Esophagus muscularis mucosa (tissue), 4 donors: Measurements from ENCODE around the gene DPYD. TPM values are rescaled to one million over a fixed set of nuclear protein-coding genes. Genes with fewer than 3 reads are reported as not detected.

Experiments used
- DNase-seq: peaks from one replicate; pipeline ENCODE4 v3.0.0-alpha.2; 2017; ENCODE audit errors: extremely low spot score
- H3K27ac ChIP-seq, 4 donors: fragments of 200-600 bp; sonication (generic); replicated peaks in 1 of 4; 1 replicate in 3 of 4; 2 replicates in 1 of 4; pipeline ENCODE4 v1.5.1; 2016 to 2019; ENCODE audit warnings: mild to moderate bottlenecking in 1 of 4
- H3K27me3 ChIP-seq, 4 donors: fragments of 200-600 bp; sonication (generic); one replicate each; pipeline versions ENCODE4 v1.5.1 to v1.6.0; 2016 to 2019
- H3K36me3 ChIP-seq, 4 donors: fragments of 200-600 bp; sonication (generic); one replicate each; pipeline ENCODE4 v1.5.1; 2016 to 2019
- H3K4me1 ChIP-seq, 4 donors: fragments of 200-600 bp; sonication (generic); one replicate each; pipeline ENCODE4 v1.5.1; 2016 to 2019
- H3K4me3 ChIP-seq, 4 donors: fragments of 200-600 bp; sonication (generic); 1 replicate in 2 of 4; 2 replicates in 2 of 4; pipeline ENCODE4 v1.5.1; 2016 to 2019; ENCODE audit warnings: mild to moderate bottlenecking in 4 of 4, moderate library complexity in 1 of 4
- H3K9me3 ChIP-seq, 4 donors: fragments of 200-600 bp; sonication (generic); 1 replicate in 3 of 4; 2 replicates in 1 of 4; pipeline ENCODE4 v1.5.1; 2016 to 2019
- EP300 ChIP-seq: sonication (generic); formaldehyde crosslinking; IDR thresholded peaks from one replicate; pipeline ENCODE4 v1.6.1; 2017; ENCODE audit warnings: antibody characterized with exemption
- POLR2A ChIP-seq: fragments of 450-650 bp; IDR thresholded peaks from one replicate; pipeline ENCODE4 v1.6.1; 2017; ENCODE audit warnings: antibody characterized with exemption, moderate library complexity, mild to moderate bottlenecking, low read depth
- POLR2AphosphoS5 ChIP-seq, 2 donors: sonication (generic); formaldehyde crosslinking; IDR thresholded peaks; one replicate each; pipeline ENCODE4 v1.6.1; 2017; ENCODE audit warnings: antibody characterized with exemption in 2 of 2
- WGBS: methylation state at CpG from one replicate; pipeline ENCODE4 v1.1.5; 2018; 5-methylcytosine and 5-hydroxymethylcytosine counted together
- intact Hi-C: fragments of 100-400 bp; cut with DNase I; formaldehyde crosslinking; loops from one replicate; pipeline ENCODE4 v1.15.1; 2023
- total RNA-seq, 4 donors: library from RNA; depleted of rRNA; stranded (reverse); fragments of >200 nt; gene quantifications; one replicate each; pipeline versions ENCODE4 v1.1.0 to v1.2.1, GENCODE V29; 2016
- TF ChIP-seq, protein P1 (sequence below), 3 experiments: fragments of 200-600 bp in 2 of 3; fragments of 450-650 bp in 1 of 3; sonication (generic) in 2 of 3; IDR thresholded peaks; one replicate each; pipeline ENCODE4 v1.5.1; 2017 to 2019; ENCODE audit warnings: antibody characterized with exemption in 3 of 3, mild to moderate bottlenecking in 2 of 3, moderate library complexity in 1 of 3

The DPYD gene
- total RNA-seq, 4 donors from 2014 or later = 31.1 to 36.6 (median 31.7) TPM

DNA sequence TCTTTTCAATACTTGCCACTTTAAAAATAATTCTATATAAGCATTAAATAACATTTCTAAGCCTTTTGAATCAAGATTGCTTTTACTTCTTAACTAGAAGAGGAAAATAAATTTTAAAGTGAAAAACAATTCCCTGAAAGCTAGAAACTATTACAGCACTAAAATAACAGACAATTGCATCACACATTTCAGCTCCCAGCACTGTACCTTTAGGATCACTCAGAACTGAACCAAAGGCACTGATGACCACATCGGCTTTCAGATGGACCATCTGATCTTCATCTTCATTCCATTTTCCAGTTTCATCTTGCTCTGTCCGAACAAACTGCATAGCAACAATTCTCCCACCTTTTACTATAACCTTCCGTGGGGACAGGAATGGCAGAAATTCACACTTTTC, 347.3 kb downstream of the DPYD start:
- H3K27ac ChIP-seq = no peak overlapping the region
- no peaks in the 10 kb centered on the region for H3K9me3 ChIP-seq
- peaks cover 0 to 4% (median 0%) of the 10 kb centered on the region in 4 donors for H3K36me3 ChIP-seq
- no peak overlapping the region for H3K4me3 ChIP-seq
- no peaks in the 10 kb centered on the region for H3K27me3 ChIP-seq
- intact Hi-C loops = no loop called here
- DNase-seq = no peak
- H3K4me1 ChIP-seq = peaks cover 0 to 20% (median 9%) of the 10 kb centered on the region in 4 donors
- WGBS = 94% methylated on average over 3 of the region's 3 CpGs
- TF ChIP-seq EP300 (no peak), POLR2A (no peak), POLR2AphosphoS5 (IDR thresholded peaks at IDR 0.05) (no peak)
- TF ChIP-seq, protein P1, sequence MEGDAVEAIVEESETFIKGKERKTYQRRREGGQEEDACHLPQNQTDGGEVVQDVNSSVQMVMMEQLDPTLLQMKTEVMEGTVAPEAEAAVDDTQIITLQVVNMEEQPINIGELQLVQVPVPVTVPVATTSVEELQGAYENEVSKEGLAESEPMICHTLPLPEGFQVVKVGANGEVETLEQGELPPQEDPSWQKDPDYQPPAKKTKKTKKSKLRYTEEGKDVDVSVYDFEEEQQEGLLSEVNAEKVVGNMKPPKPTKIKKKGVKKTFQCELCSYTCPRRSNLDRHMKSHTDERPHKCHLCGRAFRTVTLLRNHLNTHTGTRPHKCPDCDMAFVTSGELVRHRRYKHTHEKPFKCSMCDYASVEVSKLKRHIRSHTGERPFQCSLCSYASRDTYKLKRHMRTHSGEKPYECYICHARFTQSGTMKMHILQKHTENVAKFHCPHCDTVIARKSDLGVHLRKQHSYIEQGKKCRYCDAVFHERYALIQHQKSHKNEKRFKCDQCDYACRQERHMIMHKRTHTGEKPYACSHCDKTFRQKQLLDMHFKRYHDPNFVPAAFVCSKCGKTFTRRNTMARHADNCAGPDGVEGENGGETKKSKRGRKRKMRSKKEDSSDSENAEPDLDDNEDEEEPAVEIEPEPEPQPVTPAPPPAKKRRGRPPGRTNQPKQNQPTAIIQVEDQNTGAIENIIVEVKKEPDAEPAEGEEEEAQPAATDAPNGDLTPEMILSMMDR (IDR thresholded peaks at IDR 0.05) = no peak

DNA sequence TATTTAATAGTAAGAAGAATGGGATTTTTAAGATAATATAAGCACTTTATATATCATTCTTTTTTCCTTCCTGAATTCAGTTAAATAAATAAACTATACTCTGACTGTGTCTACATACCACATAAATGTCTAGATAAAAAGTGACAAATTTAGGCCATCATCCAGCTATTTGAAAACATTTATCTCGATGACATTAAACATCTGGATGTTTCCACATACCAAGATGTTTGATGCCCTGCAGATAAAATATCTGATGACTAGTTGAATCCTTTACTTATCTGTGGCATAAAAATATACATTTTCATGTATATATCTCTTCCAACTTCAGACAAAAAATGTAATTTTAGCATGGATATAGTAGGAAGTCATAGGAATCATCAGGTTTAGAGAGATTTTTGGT, 348.3 kb downstream of the DPYD start:
- Histone ChIP-seq H3K27ac (no peak overlapping the region), H3K27me3 (no peaks in the 10 kb centered on the region), H3K36me3 (peaks cover 0 to 4% (median 0%) of the 10 kb centered on the region in 4 donors), H3K9me3 (no peaks in the 10 kb centered on the region), H3K4me1 (peaks cover 0 to 20% (median 9%) of the 10 kb centered on the region in 4 donors), H3K4me3 (no peak overlapping the region)
- DNase-seq = no peak
- WGBS = 41% methylated on average over 1 of the region's 1 CpG
- TF ChIP-seq EP300 = no peak
- no peak for TF ChIP-seq POLR2A
- TF ChIP-seq POLR2AphosphoS5 (IDR thresholded peaks at IDR 0.05) = no peak
- TF ChIP-seq, protein P1 (IDR thresholded peaks at IDR 0.05) = no peak
- intact Hi-C loops = no loop called here

GRCh38 chr1:97571760-97572159, 349.1 kb downstream of the DPYD start:
- WGBS = 66% methylated on average over 1 of the region's 1 CpG
- Histone ChIP-seq H3K27me3 (no peaks in the 10 kb centered on the region), H3K36me3 (peaks cover 0 to 4% (median 0%) of the 10 kb centered on the region in 4 donors), H3K4me3 (no peak overlapping the region), H3K27ac (no peak overlapping the region), H3K4me1 (peaks cover 0 to 20% (median 9%) of the 10 kb centered on the region in 4 donors), H3K9me3 (no peaks in the 10 kb centered on the region)
- intact Hi-C loops = no loop called here
- DNase-seq = no peak
- TF ChIP-seq EP300 = no peak
- no peak for TF ChIP-seq POLR2A
- TF ChIP-seq, protein P1 (IDR thresholded peaks at IDR 0.05) = no peak
- no peak for TF ChIP-seq POLR2AphosphoS5 (IDR thresholded peaks at IDR 0.05)

- no peak for DNase-seq
- intact Hi-C loops = no loop called here
- WGBS = 93% methylated on average over 3 of the region's 3 CpGs
- peaks cover 0 to 20% (median 9%) of the 10 kb centered on the region in 4 donors for H3K4me1 ChIP-seq
- peaks cover 0 to 4% (median 0%) of the 10 kb centered on the region in 4 donors for H3K36me3 ChIP-seq
- no peak overlapping the region for H3K4me3 ChIP-seq
- no peak overlapping the region for H3K27ac ChIP-seq
- TF ChIP-seq EP300 (no peak), POLR2AphosphoS5 (IDR thresholded peaks at IDR 0.05) (no peak), POLR2A (no peak)
- TF ChIP-seq, protein P1 (IDR thresholded peaks at IDR 0.05) = no peak
- no peaks in the 10 kb centered on the region for H3K9me3 ChIP-seq
- H3K27me3 ChIP-seq = no peaks in the 10 kb centered on the region
Measured at GRCh38 chr1:97570691-97571090, 350.1 kb downstream of the DPYD start.
